Activated effector memory CD4-positive, alpha-beta T cell treated with Interleukin-2 at 50 U/mL for 16 hours (primary cell): Measurements from ENCODE around the gene PIGBOS1.
"Not testable (repeated sequence)": the region's sequence is repeated elsewhere in the genome, so short reads cannot be mapped to it uniquely, and the experiment has no call there.

Experiments
- DNase-seq: peaks from one replicate; pipeline ENCODE4 v3.0.0-alpha.2; 2020

The PIGBOS1 gene

DNA sequence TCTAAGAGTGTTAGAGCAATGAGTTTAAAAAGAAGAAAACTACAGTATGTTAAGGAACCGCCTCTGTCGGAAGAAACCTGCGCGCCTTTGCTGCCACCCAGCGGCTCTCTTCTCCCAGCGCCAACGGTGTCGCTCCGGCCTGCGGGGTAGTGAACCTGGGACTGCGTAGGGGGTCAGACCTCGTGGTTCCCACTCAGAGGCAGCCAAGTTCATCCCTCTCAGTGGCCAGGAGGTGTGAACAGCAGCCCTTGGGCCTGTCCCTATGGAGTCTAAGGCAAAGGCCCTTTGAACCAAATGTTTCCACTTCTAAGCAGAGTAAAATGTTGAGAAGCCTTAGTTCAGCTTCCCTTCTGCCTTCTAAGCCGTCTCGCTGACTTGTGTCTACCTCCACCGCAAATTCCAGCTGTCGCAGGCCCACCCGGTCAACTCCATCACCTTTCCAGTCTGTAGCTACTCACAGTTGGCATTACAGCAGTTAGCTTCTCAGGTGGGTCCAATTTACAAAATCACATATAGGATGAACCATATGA, 28.3 kb downstream of the PIGBOS1 start:
- DNase-seq = peak; percentile 76

GRCh38 chr15:55289746-55290527, 29.0 kb downstream of the PIGBOS1 start, which contains the start of gene RAB27A:
Gene RAB27A, minus strand, starts transcription at chr15:55289813. Its CDS starts 54,879 bp downstream, at chr15:55234934.
- DNase-seq = peak; percentile 58

- no peak for DNase-seq
These were observed 29.7 kb downstream of the PIGBOS1 start for GRCh38 chr15:55289011-55289745.

- no peak for DNase-seq
These were observed 30.8 kb downstream of the PIGBOS1 start for GRCh38 chr15:55288006-55288717.

GRCh38 chr15:55286442-55287189, 32.3 kb downstream of the PIGBOS1 start:
- not testable (repeated sequence) for DNase-seq

GRCh38 chr15:55284426-55284825, 34.5 kb downstream of the PIGBOS1 start:
- DNase-seq = no peak

GRCh38 chr15:55283379-55284147, 35.4 kb downstream of the PIGBOS1 start:
- DNase-seq = no peak

- no peak for DNase-seq
These were observed 36.6 kb downstream of the PIGBOS1 start for GRCh38 chr15:55282284-55282833.

GRCh38 chr15:55281517-55282228, 37.2 kb downstream of the PIGBOS1 start:
- no peak for DNase-seq

DNA sequence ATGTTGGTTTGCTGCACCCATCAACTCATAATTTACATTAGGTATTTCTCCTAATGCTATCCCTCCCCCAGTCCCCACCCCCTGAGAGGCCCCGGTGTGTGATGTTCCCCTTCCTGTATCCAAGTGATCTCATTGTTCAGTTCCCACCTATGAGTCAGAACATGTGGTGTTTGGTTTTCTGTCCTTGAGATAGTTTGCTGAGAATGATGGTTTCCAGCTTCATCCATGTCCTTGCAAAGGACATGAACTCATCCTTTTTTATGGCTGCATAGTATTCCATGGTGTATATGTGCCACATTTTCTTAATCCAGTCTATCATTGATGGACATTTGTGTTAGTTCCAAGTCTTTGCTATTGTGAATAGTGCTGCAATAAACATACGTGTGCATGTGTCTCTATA, 38.3 kb downstream of the PIGBOS1 start:
- DNase-seq = not testable (repeated sequence)

GRCh38 chr15:55279746-55280351, 39.1 kb downstream of the PIGBOS1 start:
- peak; percentile 39 for DNase-seq

- DNase-seq = no peak
These were observed 39.7 kb downstream of the PIGBOS1 start for GRCh38 chr15:55279100-55279745.

- no peak for DNase-seq
These were observed 41.2 kb downstream of the PIGBOS1 start for GRCh38 chr15:55277715-55278114.

DNA sequence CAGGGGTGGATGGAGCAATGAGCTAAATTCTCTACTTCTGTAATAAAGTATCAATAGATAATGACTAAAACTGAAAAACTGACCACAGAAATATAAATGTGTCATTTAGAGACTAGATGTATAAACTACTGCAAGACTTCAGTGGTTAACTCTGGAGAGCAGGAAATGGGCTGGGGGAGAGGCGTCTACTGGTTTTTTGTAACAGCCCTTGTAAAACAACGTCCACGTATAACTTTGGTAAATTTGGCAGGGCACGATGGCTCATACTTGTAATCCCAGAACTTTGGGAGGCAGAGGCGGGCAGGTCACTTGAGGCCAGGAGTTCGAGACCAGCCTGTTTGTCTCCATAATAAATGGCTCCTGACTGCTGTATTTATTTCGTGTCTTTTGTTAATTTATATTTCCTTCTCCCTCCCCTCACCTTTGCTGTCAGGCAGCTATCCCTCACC, 41.8 kb downstream of the PIGBOS1 start:
- peak; percentile 30 for DNase-seq

GRCh38 chr15:55276324-55276723, 42.6 kb downstream of the PIGBOS1 start:
- no peak for DNase-seq

GRCh38 chr15:55270291-55270690, 48.6 kb downstream of the PIGBOS1 start:
- DNase-seq = no peak

GRCh38 chr15:55268176-55268695, 50.7 kb downstream of the PIGBOS1 start:
- DNase-seq = no peak

- peak; percentile 58 for DNase-seq
These were observed 51.3 kb downstream of the PIGBOS1 start for GRCh38 chr15:55267401-55268175.
